SK-N-SH (cell line): ENCODE measurements around the gene ARL4D. TPM values are rescaled to one million over a fixed set of nuclear protein-coding genes. Genes with fewer than 3 reads are reported as not detected.

Experiments used
- CTCF ChIA-PET: fragments of 300-600, 350-600 bp; formaldehyde crosslinking; extraction: SDS; loops from one replicate; lab custom pipeline; 2021; lab: Yijun Ruan, JAX
- POLR2A ChIA-PET: fragments of 350-600 bp; sonication (Branson Sonifier 250); formaldehyde crosslinking; extraction: SDS; loops from one replicate; lab custom pipeline; 2020; ENCODE audit warnings: antibody characterized with exemption, inconsistent platforms; lab: Yijun Ruan, JAX
- DNase-seq: peaks from one replicate; pipeline ENCODE4 v3.0.0; 2012
- H2AFZ ChIP-seq: fragments of 200-600 bp; sonication (generic); 2 replicates; pipeline ENCODE4 v1.8.1; 2016; ENCODE audit warnings: antibody characterized with exemption, mild to moderate bottlenecking, low read depth
- H3F3A ChIP-seq: fragments of 200-600 bp; sonication (generic); replicated peaks from 2 replicates; pipeline ENCODE3; 2016; ENCODE audit warnings: antibody characterized with exemption, mild to moderate bottlenecking; ENCODE audit not compliant: insufficient read depth
- H3K27ac ChIP-seq, 2 experiments: fragments of 200-500 bp in 1 of 2; fragments of 200-600 bp in 1 of 2; sonication (Bioruptor generic) in 1 of 2; sonication (generic), shearing (Covaris generic) in 1 of 2; 2 replicates each; pipeline versions ENCODE4 v1.5.1 to v1.6.1; 2014 to 2016; ENCODE audit warnings: low read depth in 2 of 2, inconsistent platforms in 1 of 2, low read length in 1 of 2, mild to moderate bottlenecking in 1 of 2, mixed read lengths in 1 of 2
- H3K27me3 ChIP-seq: fragments of 200-600 bp; sonication (generic), shearing (Covaris generic); 2 replicates; pipeline ENCODE4 v1.6.1; 2016; ENCODE audit warnings: mixed run types; ENCODE audit not compliant: insufficient read depth
- H3K36me3 ChIP-seq, 2 experiments: fragments of 200-500 bp in 1 of 2; fragments of 200-600 bp in 1 of 2; sonication (Bioruptor generic) in 1 of 2; sonication (generic) in 1 of 2; replicated peaks in 1 of 2; 2 replicates each; pipeline versions ENCODE3 to v1.5.1; 2014 to 2016; ENCODE audit warnings: low read length in 1 of 2, mild to moderate bottlenecking in 1 of 2; ENCODE audit not compliant: insufficient read depth in 2 of 2, control insufficient read depth in 1 of 2
- H3K4me1 ChIP-seq, 2 experiments: fragments of 200-500 bp in 1 of 2; fragments of 200-600 bp in 1 of 2; sonication (Bioruptor generic) in 1 of 2; sonication (generic), shearing (Covaris generic) in 1 of 2; 2 replicates each; pipeline versions ENCODE4 v1.5.1 to v1.6.1; 2014 to 2016; ENCODE audit warnings: low read depth in 1 of 2, low read length in 1 of 2, mixed run types in 1 of 2; ENCODE audit not compliant: insufficient read depth in 2 of 2, control insufficient read depth in 1 of 2
- H3K4me2 ChIP-seq: fragments of 200-600 bp; sonication (generic), shearing (Covaris generic); 2 replicates; pipeline ENCODE4 v1.6.1; 2017; ENCODE audit warnings: mixed run types
- H3K4me3 ChIP-seq, 2 experiments: fragments of 200-500 bp in 1 of 2; fragments of 200-600 bp in 1 of 2; sonication (Bioruptor generic) in 1 of 2; sonication (generic), shearing (Covaris generic) in 1 of 2; 2 replicates each; pipeline versions ENCODE4 v1.5.1 to v1.8.1; 2014 to 2016; ENCODE audit warnings: low read depth in 2 of 2, inconsistent platforms in 1 of 2, low read length in 1 of 2, mild to moderate bottlenecking in 1 of 2, mixed read lengths in 1 of 2, moderate library complexity in 1 of 2
- H3K79me2 ChIP-seq: fragments of 200-600 bp; sonication (generic); 2 replicates; pipeline ENCODE4 v1.8.1; 2017; ENCODE audit warnings: mild to moderate bottlenecking; ENCODE audit not compliant: insufficient read depth
- H3K9ac ChIP-seq: fragments of 200-600 bp; sonication (generic); 2 replicates; pipeline ENCODE4 v1.6.1; 2017; ENCODE audit warnings: mixed run types
- H3K9me2 ChIP-seq: fragments of 200-600 bp; sonication (generic); 2 replicates; pipeline ENCODE4 v1.6.1; 2017; ENCODE audit warnings: mixed run types
- H3K9me3 ChIP-seq: fragments of 200-600 bp; sonication (generic); 2 replicates; pipeline ENCODE4 v1.6.1; 2017; ENCODE audit warnings: mixed run types, mild to moderate bottlenecking, moderate library complexity
- H4K20me1 ChIP-seq: fragments of 200-600 bp; sonication (generic); 2 replicates; pipeline ENCODE4 v1.6.1; 2017; ENCODE audit warnings: mild to moderate bottlenecking, mixed run types; ENCODE audit not compliant: insufficient read depth
- ELF1 ChIP-seq: IDR thresholded peaks from 2 replicates; pipeline ENCODE4 v1.4.0; 2012
- EP300 ChIP-seq, 2 experiments: IDR thresholded peaks; 2 replicates each; pipeline versions ENCODE4 v1.4.0 to v1.6.1; 2012; ENCODE audit warnings: borderline replicate concordance in 1 of 2, low read depth in 1 of 2, low read length in 1 of 2
- EZH2phosphoT487 ChIP-seq: fragments of 200-600 bp; sonication (generic); IDR thresholded peaks from 2 replicates; pipeline ENCODE4 v1.6.1; 2017; ENCODE audit warnings: low read depth, mixed run types, mild to moderate bottlenecking, antibody characterized with exemption, moderate library complexity, borderline replicate concordance
- FOSL2 ChIP-seq: IDR thresholded peaks from 2 replicates; pipeline ENCODE4 v1.4.0; 2012; ENCODE audit warnings: low read depth, mild to moderate bottlenecking, moderate library complexity, borderline replicate concordance
- FOXJ3 ChIP-seq: sonication (generic); formaldehyde crosslinking; IDR thresholded peaks from 2 replicates; pipeline ENCODE4 v1.5.1; 2020; ENCODE audit warnings: mild to moderate bottlenecking, missing genetic modification reagents
- FOXM1 ChIP-seq: IDR thresholded peaks from 2 replicates; pipeline ENCODE4 v1.4.0; 2012; ENCODE audit warnings: low read depth, mild to moderate bottlenecking
- GABPA ChIP-seq: IDR thresholded peaks from 2 replicates; pipeline ENCODE4 v1.4.0; 2012; ENCODE audit warnings: low read depth, mild to moderate bottlenecking
- JUND ChIP-seq: IDR thresholded peaks from 2 replicates; pipeline ENCODE4 v1.4.0; 2012
- MAX ChIP-seq: IDR thresholded peaks from 2 replicates; pipeline ENCODE4 v1.4.0; 2012; ENCODE audit warnings: low read depth
- MEF2A ChIP-seq: IDR thresholded peaks from 2 replicates; pipeline ENCODE4 v1.4.0; 2012; ENCODE audit warnings: low read depth, borderline replicate concordance
- NFIC ChIP-seq: IDR thresholded peaks from 2 replicates; pipeline ENCODE4 v1.4.0; 2012; ENCODE audit warnings: borderline replicate concordance
- RAD21 ChIP-seq: IDR thresholded peaks from 2 replicates; pipeline ENCODE4 v1.6.1; 2012; ENCODE audit warnings: mild to moderate bottlenecking, low read length
- RCOR1 ChIP-seq: fragments of 150-350 bp; IDR thresholded peaks from 2 replicates; pipeline ENCODE4 v1.6.1; 2017; ENCODE audit warnings: antibody characterized with exemption, low read length
- REST ChIP-seq: IDR thresholded peaks from 2 replicates; pipeline ENCODE4 v1.6.1; 2012; ENCODE audit warnings: mild to moderate bottlenecking, low read depth, low read length, moderate library complexity
- RXRA ChIP-seq: IDR thresholded peaks from 2 replicates; pipeline ENCODE4 v1.4.0; 2012; ENCODE audit warnings: low read depth, mild to moderate bottlenecking, borderline replicate concordance
- ZBTB33 ChIP-seq: IDR thresholded peaks from 2 replicates; pipeline ENCODE4 v1.4.0; 2012; ENCODE audit warnings: low read depth, borderline replicate concordance
- WGBS: methylation state at CpG from one replicate; pipeline ENCODE4 v1.1.6; 2017; ENCODE audit warnings: low lambda C conversion rate; 5-methylcytosine and 5-hydroxymethylcytosine counted together
- polyA plus RNA-seq, 3 experiments: library from polyadenylated mRNA; depleted of rRNA; stranded (reverse); fragments of >200 nt; gene quantifications; 2 replicates each; pipeline ENCODE4 v1.2.3, GENCODE V29; 2012
- TF ChIP-seq, protein P1 (sequence below): fragments of 150-350 bp; IDR thresholded peaks from 2 replicates; pipeline ENCODE4 v1.6.1; 2017; ENCODE audit warnings: antibody characterized with exemption, low read length, low read depth, borderline replicate concordance
- TF ChIP-seq, protein P2 (sequence below): IDR thresholded peaks from 2 replicates; pipeline ENCODE4; 2012
- TF ChIP-seq, protein P3 (sequence below): IDR thresholded peaks from 2 replicates; pipeline ENCODE4 v1.4.0; 2012; ENCODE audit warnings: low read depth, borderline replicate concordance
- TF ChIP-seq, protein P4 (sequence below): fragments of 150-350 bp; IDR thresholded peaks from 2 replicates; pipeline ENCODE4 v1.6.1; 2016; ENCODE audit warnings: mild to moderate bottlenecking, low read depth, low read length

The ARL4D gene
- polyA plus RNA-seq, 1 of the 3 experiments (the other 2 are of a cell fraction): 29.5 TPM

- H3K27ac ChIP-seq: no peak overlapping the region
- H3K27me3 ChIP-seq: no peaks in the 10 kb centered on the region
- H3K9me2 ChIP-seq: no peaks in the 10 kb centered on the region
- H2AFZ ChIP-seq: no peak overlapping the region
- 83% methylated on average over 6 of the region's 6 CpGs for WGBS
- no peaks in the 10 kb centered on the region for H3K9me3 ChIP-seq
- TF ChIP-seq, protein P1, sequence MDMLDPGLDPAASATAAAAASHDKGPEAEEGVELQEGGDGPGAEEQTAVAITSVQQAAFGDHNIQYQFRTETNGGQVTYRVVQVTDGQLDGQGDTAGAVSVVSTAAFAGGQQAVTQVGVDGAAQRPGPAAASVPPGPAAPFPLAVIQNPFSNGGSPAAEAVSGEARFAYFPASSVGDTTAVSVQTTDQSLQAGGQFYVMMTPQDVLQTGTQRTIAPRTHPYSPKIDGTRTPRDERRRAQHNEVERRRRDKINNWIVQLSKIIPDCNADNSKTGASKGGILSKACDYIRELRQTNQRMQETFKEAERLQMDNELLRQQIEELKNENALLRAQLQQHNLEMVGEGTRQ: no peak
- no peak for TF ChIP-seq FOXM1
- no peak for TF ChIP-seq MEF2A
- TF ChIP-seq FOSL2: no peak
- no peak for TF ChIP-seq RCOR1
- TF ChIP-seq RAD21: no peak
- TF ChIP-seq, protein P2, sequence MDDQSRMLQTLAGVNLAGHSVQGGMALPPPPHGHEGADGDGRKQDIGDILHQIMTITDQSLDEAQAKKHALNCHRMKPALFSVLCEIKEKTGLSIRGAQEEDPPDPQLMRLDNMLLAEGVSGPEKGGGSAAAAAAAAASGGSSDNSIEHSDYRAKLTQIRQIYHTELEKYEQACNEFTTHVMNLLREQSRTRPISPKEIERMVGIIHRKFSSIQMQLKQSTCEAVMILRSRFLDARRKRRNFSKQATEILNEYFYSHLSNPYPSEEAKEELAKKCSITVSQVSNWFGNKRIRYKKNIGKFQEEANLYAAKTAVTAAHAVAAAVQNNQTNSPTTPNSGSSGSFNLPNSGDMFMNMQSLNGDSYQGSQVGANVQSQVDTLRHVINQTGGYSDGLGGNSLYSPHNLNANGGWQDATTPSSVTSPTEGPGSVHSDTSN: no peak
- no peak for TF ChIP-seq FOXJ3
- TF ChIP-seq EP300 (IDR thresholded peaks at IDR 0.05; ENCODE audit: borderline replicate concordance in 1 of 2, low read depth in 1 of 2, low read length in 1 of 2): no peak
- no peak for TF ChIP-seq REST
- TF ChIP-seq JUND: no peak
- TF ChIP-seq, protein P3, sequence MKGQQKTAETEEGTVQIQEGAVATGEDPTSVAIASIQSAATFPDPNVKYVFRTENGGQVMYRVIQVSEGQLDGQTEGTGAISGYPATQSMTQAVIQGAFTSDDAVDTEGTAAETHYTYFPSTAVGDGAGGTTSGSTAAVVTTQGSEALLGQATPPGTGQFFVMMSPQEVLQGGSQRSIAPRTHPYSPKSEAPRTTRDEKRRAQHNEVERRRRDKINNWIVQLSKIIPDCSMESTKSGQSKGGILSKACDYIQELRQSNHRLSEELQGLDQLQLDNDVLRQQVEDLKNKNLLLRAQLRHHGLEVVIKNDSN: no peak
- TF ChIP-seq ZBTB33: no peak
- no peak for TF ChIP-seq EZH2phosphoT487
- TF ChIP-seq GABPA: no peak
- TF ChIP-seq ELF1: no peak
- no peak for TF ChIP-seq NFIC
- no peak for TF ChIP-seq MAX
- no peak for TF ChIP-seq RXRA
- TF ChIP-seq, protein P4, sequence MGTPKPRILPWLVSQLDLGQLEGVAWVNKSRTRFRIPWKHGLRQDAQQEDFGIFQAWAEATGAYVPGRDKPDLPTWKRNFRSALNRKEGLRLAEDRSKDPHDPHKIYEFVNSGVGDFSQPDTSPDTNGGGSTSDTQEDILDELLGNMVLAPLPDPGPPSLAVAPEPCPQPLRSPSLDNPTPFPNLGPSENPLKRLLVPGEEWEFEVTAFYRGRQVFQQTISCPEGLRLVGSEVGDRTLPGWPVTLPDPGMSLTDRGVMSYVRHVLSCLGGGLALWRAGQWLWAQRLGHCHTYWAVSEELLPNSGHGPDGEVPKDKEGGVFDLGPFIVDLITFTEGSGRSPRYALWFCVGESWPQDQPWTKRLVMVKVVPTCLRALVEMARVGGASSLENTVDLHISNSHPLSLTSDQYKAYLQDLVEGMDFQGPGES: no peak
- H3K4me1 ChIP-seq: peaks cover 7 to 12% of the 10 kb centered on the region in 2 experiments
- no peaks in the 10 kb centered on the region for H4K20me1 ChIP-seq
- H3K79me2 ChIP-seq: no peaks in the 10 kb centered on the region
- H3K36me3 ChIP-seq: no peaks in the 10 kb centered on the region
- no peak for DNase-seq
- peaks cover 11% of the 10 kb centered on the region for H3F3A ChIP-seq
- no peak overlapping the region for H3K4me2 ChIP-seq
- POLR2A ChIA-PET: no interaction called here
- no peak overlapping the region for H3K4me3 ChIP-seq
- H3K9ac ChIP-seq: no peak overlapping the region
- CTCF ChIA-PET: interaction anchor here (0.9 to 6.8 kb wide), 3 partner anchors 13 to 72 kb away, joined by 3 to 33 read pairs (median 12); partner anchors contain the start of gene DHX8
Observed at GRCh38 chr17:43411749-43412148, 13.0 kb downstream of the ARL4D start.
